Measurements from ENCODE around the gene LARP4B. TPM values are rescaled to one million over a fixed set of nuclear protein-coding genes. Genes with fewer than 3 reads are reported as not detected.

Gene LARP4B
- total RNA-seq, 1 experiment from 2014 or later, result 122 TPM

DNA sequence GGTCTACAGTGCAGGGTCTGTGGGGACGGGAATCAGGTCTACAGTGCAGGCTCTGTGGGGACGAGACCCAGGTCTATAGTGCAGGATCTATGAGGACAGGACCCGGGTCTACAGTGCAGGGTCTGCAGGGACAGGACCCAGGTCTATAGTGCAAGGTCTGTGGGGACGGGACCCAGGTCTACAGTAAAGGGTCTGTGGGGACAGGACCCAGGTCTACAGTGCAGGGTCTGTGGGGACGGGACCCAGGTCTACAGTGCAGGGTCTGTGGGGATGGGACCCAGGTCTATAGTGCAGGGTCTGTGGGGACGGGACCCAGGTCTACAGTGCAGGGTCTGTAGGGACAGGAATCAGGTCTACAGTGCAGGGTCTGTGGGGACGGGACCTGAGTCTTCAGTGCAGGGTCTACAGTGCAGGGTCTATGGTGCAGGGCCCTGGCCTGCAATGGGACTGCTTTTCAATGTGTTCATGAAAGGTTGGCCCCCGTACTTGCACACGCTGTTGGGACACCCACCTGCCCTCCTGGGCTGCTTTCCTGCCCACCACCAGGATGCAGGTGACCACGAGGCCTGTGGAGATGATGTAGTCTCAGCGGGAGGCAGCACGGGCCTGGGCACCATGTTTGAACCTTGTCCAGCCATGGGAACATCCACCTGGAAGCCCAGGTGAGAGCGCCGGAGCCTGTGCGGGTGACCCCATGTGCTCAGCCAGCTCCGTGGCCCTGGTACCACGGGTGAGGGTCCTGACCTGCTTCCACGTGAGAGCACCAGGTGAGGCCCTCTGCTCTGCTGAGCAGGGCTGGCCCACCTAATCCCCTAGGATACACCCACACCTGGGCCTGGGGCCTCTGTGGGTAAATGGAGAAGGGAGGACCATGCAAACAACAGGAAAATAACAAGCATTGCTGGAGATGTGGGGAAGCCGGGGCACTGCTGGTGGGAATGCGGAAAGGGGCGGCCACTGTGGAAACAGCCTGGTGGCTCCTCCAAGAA, 150.7 kb downstream of the LARP4B start:
- Histone ChIP-seq H3K36me3 (ENCODE audit: control insufficient read depth in 1 of 2, insufficient read depth in 2 of 2, low read length in 2 of 2) (no peaks in the 10 kb centered on the region), H3K27ac (ENCODE audit: low read depth, low read length) (no peak overlapping the region), H4K20me1 (ENCODE audit: insufficient read depth) (no peaks in the 10 kb centered on the region), H3K4me1 (ENCODE audit: control insufficient read depth in 1 of 2, insufficient read depth in 2 of 2, low read length in 2 of 2) (peaks cover 6 to 22% of the 10 kb centered on the region in 2 experiments; a peak in 3 of 4 replicates), H3K9ac (ENCODE audit: low read length) (no peak overlapping the region), H3K9me3 (ENCODE audit: control insufficient read depth in 1 of 2, insufficient read depth in 1 of 2, low read depth in 1 of 2, low read length in 2 of 2) (no peaks in the 10 kb centered on the region), H3K4me2 (ENCODE audit: low read length) (no peak overlapping the region), H3K79me2 (ENCODE audit: insufficient read depth, low read length) (no peaks in the 10 kb centered on the region), H3K27me3 (ENCODE audit: insufficient read depth, low read length) (peaks cover 3% of the 10 kb centered on the region; the same call in 1 of the 2 replicates), H2AFZ (ENCODE audit: low read depth, low read length, poor library complexity, severe bottlenecking) (no peak overlapping the region), H3K4me3 (replicated peaks in 1 of 2; ENCODE audit: low read depth in 1 of 2, low read length in 2 of 2) (no peak overlapping the region), H3K9me2 (ENCODE audit: insufficient read depth) (no peaks in the 10 kb centered on the region)
- intact Hi-C loops (cut with micrococcal nuclease), result loop anchor here (10.0 kb wide), 1 partner anchor 196 kb away; no protein-coding TSS in a partner anchor
- CTCF ChIA-PET, result no interaction called here
- TF ChIP-seq YY1 (IDR thresholded peaks at IDR 0.05; ENCODE audit: extremely low read depth, insufficient replicate concordance, low read depth, low read length) (no peak), TCF7L2 (IDR thresholded peaks at IDR 0.05; ENCODE audit: borderline replicate concordance, extremely low read depth, insufficient read depth, insufficient read length) (no peak), EZH2phosphoT487 (IDR thresholded peaks at IDR 0.05; ENCODE audit: borderline replicate concordance) (no peak), EZH2 (IDR thresholded peaks at IDR 0.05) (no peak), SRF (IDR thresholded peaks at IDR 0.05; ENCODE audit: low read depth) (no peak), EGR1 (IDR thresholded peaks at IDR 0.05; ENCODE audit: low read depth) (no peak), ELF1 (IDR thresholded peaks at IDR 0.05; ENCODE audit: borderline replicate concordance, low read depth) (no peak), CEBPB (IDR thresholded peaks at IDR 0.05; ENCODE audit: low read depth) (no peak), FOSL1 (IDR thresholded peaks at IDR 0.05; ENCODE audit: low read depth) (no peak), CBX3 (IDR thresholded peaks at IDR 0.05; ENCODE audit: low read depth) (no peak), ZNF274 (IDR thresholded peaks at IDR 0.05; ENCODE audit: low read depth, low read length) (no peak), POLR2A (IDR thresholded peaks at IDR 0.05; ENCODE audit: borderline replicate concordance, extremely low read depth, insufficient read depth, insufficient read length) (no peak), SP1 (IDR thresholded peaks at IDR 0.05; ENCODE audit: low read depth) (no peak), POLR2AphosphoS5 (IDR thresholded peaks at IDR 0.05; ENCODE audit: low read depth, low read length) (no peak), ZFX (IDR thresholded peaks at IDR 0.05) (no peak)
- TF ChIP-seq, protein P1, sequence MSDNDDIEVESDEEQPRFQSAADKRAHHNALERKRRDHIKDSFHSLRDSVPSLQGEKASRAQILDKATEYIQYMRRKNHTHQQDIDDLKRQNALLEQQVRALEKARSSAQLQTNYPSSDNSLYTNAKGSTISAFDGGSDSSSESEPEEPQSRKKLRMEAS (IDR thresholded peaks at IDR 0.05), result no peak
- TF ChIP-seq, protein P2, sequence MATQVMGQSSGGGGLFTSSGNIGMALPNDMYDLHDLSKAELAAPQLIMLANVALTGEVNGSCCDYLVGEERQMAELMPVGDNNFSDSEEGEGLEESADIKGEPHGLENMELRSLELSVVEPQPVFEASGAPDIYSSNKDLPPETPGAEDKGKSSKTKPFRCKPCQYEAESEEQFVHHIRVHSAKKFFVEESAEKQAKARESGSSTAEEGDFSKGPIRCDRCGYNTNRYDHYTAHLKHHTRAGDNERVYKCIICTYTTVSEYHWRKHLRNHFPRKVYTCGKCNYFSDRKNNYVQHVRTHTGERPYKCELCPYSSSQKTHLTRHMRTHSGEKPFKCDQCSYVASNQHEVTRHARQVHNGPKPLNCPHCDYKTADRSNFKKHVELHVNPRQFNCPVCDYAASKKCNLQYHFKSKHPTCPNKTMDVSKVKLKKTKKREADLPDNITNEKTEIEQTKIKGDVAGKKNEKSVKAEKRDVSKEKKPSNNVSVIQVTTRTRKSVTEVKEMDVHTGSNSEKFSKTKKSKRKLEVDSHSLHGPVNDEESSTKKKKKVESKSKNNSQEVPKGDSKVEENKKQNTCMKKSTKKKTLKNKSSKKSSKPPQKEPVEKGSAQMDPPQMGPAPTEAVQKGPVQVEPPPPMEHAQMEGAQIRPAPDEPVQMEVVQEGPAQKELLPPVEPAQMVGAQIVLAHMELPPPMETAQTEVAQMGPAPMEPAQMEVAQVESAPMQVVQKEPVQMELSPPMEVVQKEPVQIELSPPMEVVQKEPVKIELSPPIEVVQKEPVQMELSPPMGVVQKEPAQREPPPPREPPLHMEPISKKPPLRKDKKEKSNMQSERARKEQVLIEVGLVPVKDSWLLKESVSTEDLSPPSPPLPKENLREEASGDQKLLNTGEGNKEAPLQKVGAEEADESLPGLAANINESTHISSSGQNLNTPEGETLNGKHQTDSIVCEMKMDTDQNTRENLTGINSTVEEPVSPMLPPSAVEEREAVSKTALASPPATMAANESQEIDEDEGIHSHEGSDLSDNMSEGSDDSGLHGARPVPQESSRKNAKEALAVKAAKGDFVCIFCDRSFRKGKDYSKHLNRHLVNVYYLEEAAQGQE (IDR thresholded peaks at IDR 0.05; ENCODE audit: low read depth), result no peak
- TF ChIP-seq, protein P3, sequence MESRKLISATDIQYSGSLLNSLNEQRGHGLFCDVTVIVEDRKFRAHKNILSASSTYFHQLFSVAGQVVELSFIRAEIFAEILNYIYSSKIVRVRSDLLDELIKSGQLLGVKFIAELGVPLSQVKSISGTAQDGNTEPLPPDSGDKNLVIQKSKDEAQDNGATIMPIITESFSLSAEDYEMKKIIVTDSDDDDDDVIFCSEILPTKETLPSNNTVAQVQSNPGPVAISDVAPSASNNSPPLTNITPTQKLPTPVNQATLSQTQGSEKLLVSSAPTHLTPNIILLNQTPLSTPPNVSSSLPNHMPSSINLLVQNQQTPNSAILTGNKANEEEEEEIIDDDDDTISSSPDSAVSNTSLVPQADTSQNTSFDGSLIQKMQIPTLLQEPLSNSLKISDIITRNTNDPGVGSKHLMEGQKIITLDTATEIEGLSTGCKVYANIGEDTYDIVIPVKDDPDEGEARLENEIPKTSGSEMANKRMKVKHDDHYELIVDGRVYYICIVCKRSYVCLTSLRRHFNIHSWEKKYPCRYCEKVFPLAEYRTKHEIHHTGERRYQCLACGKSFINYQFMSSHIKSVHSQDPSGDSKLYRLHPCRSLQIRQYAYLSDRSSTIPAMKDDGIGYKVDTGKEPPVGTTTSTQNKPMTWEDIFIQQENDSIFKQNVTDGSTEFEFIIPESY (IDR thresholded peaks at IDR 0.05; ENCODE audit: extremely low read depth, insufficient replicate concordance, low read length), result no peak
- TF ChIP-seq, protein P4, sequence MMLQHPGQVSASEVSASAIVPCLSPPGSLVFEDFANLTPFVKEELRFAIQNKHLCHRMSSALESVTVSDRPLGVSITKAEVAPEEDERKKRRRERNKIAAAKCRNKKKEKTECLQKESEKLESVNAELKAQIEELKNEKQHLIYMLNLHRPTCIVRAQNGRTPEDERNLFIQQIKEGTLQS (IDR thresholded peaks at IDR 0.05), result no peak
- POLR2A ChIA-PET, result no interaction called here
- RAD21 ChIA-PET (ENCODE audit: low non-redundant PET in 1 of 2, low total read pairs in 2 of 2, uncharacterized antibody in 2 of 2, unreplicated experiment in 2 of 2), result no interaction called here
- ATAC-seq, result no peak
- no peak for DNase-seq (ENCODE audit: low read depth, low spot score)
- no TSS peak for BruUV-seq (replicated peaks)

Data from HCT116 (cell line).